UCSD-AML1 (cell line): Measurements from ENCODE around the gene SYNE2.

Source experiments
- DNase-seq: peaks from one replicate; lab custom pipeline; 2025; ENCODE audit not compliant: unreplicated experiment; lab: John Stamatoyannopoulos, UW

SYNE2 gene

DNA sequence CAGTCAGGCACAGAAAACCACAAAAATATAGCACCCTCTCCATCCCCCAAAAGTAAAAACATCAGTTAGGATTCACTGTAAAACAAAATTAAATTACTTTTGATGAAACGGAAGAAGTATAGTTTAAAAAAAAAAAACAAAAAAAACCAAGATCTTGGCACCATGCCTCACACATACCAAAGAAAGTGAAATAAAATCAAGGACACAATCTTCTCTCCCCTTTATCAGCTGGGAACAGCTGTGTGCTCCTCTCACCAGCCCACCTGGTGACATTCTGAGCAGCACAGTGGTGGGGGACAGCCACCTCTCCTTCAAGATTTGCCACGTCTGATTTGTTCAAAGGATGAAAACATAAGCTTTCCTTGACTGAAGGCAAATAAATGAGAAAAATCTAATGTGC lies 385.8 kb downstream of the SYNE2 start:
- no peak for DNase-seq

DNA sequence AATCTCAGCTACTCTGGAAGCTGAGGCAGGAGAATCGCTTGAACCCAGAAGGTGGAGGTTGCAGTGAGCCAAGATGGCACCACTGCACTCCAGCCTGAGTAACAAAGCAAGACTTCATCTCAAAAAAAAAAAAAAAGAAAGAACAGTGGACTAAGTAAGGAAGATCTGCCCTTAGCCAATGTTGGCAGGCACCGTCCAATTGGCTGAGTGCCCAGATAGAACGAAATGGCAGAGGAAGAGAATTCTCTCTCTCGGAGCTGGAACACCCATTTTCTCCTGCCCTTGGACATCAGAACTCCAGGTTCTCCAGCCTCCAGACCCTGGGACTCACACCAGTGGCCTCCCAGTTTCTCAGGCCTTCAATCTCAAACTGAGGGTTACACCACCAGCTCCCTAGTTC lies 391.5 kb downstream of the SYNE2 start:
- DNase-seq, result no peak

DNA sequence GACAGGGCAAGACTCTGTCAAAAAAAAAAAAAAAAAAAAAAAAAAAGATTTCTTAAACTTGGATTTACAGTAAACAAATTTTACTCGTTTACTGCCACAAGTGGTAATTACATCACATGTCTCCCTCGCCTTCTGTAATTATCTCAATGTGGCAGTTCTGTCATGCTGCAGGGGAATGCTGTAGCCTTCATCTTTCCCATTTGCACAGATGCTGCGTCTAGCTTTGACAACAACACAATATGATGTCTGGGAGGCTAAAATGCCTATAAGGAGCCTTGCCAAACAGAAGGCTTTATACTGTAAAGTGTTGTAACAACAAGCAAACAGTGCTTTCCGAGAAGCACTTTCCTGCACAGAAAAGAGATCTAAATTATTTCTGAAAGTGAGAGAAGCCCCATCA lies 392.7 kb downstream of the SYNE2 start:
- DNase-seq, result no peak

DNA sequence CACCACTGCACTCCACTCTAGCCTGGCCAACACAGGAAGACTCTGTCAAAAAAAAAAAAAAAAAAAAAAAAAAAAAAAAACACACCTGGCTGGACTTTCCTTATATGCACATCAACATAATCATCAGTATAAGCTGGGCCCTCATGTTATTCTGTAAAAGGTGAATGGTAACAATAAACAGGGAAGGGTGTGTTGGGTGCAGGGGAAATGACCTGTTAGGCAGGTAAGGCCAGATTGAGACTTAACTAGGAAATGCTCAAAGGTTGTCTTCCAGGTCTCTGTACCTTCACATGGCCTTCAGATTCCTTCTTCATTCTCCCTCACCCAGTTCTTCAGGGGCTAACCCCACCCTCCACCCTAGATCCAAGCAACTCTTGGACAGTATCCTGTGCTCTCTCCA lies 393.9 kb downstream of the SYNE2 start:
- no peak for DNase-seq

DNA sequence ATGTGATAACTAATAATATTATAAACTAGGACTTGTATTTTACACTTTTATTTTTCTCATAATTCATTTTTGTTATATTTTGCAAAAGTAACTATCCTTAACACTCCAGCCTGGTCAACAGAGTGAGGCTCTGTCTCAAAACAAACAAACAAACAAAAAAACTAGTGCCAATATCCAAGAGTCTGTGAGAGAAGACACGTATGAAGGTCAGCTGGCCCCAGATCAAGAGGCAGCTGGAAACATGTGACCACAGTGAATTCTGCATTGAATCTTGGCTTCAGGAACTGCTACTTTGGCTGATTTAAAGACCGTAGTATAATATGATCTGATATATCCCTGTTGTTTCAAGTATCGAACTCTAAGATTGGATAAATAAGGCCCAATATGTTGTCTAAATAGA lies 394.4 kb downstream of the SYNE2 start:
- no peak for DNase-seq

DNA sequence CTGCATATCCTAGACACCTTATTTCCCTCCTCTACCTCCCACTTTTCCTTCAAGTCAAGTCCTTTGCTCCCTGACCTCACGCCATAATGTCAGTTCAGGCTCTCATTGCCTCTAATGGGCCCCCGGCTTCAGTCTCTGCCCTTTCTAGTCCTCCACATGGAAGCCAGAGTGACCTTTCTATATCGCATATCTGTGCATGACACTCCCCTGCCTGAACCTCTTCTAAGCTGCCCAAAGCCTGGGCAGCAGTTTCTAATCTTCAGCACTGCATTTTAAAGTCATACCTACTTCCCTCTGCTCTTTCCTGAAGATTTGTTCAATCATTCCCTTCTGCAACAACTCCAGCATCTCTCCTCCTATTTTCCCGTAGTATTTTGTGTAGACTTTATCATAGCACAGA lies 395.9 kb downstream of the SYNE2 start:
- no peak for DNase-seq

DNA sequence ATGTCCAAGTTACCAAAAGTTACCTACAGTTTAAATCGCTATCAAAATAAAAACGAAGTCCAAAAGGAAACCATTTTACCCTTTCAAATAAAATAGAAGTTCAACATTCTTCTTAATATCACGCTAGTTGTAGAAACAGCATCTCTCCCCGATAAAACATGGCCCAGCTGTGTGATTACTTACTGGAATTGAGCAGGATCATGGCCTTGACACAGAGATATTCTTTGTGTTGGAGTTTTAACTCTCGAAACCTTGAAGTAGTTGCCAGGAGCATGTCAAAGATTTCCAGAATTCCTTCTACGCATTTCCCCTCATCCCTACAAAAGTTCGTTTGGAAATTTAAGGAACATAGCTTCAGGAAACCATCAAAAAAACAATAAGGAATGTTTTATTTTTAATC lies 396.6 kb downstream of the SYNE2 start:
- no peak for DNase-seq

DNA sequence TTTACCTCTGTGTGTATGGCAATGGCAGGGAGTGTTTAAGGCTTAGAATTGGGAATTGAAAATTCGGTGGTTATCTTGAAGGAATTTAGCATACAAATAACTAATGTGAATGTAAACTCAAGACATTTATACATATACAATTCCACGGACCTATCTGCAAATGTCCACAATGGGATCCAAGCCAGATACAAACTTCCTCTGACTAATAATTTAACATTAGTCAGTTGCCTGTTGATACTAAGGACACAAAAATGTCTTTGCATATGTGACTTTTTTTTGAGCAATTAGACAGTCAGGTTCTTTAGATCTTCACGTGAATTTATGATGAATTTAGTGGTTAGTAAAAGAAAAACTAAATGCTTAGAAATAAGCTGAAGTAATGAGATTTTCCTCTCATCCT lies 400.9 kb downstream of the SYNE2 start:
- no peak for DNase-seq

DNA sequence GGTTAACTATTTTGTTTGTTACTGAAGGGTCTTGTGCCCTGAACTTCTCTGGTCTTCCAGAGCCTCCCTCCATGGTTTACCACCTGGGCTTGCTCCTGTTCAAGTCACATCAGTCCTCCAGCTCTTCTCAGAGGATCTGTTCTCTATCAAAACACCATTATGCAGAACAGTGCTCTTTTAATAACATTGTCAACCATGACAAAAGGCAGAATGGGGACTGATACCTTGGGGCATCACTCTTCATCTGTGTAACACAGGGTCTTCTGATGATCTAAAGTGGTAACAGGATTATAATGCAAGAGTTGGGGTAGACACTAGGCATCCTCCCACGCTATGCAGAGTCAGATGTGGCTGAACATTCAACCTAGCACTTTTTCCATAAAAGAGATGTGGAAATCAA lies 403.0 kb downstream of the SYNE2 start:
- DNase-seq, result no peak

DNA sequence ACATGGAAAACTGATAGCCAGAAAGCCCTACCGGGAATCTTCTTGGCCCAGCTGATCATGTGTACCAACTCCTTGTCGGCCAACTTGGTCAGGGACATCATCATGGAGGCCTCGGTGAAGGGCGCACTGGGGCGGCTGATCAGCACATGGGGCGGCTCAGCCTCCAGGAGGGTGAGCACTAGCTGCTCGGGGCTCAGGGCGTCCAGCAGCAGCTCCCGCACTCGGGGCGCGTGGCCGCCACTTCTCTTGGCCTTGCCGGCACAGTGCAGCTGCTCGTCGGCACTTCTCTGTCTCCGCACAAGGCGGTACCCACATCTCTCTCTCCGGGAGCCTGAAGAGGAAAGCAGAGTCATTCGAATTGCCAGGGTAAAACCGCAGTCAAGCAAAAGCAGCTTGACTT lies 407.6 kb downstream of the SYNE2 start:
- DNase-seq, result no peak

DNA sequence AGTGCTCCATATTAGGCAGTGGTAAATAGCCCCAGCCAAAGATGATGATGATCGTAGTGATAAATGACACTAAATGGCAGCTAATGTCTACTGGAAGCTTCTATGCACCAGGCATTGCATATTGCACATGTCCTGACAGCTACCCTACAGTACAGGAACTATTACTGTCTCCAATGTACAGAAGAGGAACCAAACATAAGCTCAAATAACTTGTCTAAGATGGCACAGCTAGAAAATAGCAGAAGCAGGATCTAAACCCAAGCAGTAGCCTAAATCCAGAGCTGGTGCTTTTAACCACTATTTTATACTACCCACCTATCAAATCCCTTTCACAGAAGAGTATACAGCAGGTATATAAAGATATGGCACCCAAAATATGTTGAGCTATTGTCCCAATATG lies 412.4 kb downstream of the SYNE2 start:
- DNase-seq, result no peak

DNA sequence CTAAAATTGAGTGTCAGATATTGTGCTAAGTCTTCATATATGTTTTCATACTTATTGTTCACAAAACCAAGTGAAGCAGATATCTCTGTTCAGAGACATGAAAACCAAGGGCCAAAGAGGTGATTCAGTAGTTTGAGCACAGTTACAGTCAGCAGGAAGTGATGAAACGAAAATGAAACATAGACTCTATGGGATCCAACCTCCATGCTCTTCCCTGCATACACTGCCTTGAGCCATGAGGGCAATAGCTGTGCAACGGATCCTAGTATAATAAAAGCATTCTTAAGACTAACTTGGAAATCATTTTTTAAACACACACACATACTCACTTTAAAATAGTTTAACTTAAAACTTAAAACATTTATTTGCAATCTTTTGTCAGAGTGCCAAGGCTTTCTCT lies 413.4 kb downstream of the SYNE2 start:
- no peak for DNase-seq

DNA sequence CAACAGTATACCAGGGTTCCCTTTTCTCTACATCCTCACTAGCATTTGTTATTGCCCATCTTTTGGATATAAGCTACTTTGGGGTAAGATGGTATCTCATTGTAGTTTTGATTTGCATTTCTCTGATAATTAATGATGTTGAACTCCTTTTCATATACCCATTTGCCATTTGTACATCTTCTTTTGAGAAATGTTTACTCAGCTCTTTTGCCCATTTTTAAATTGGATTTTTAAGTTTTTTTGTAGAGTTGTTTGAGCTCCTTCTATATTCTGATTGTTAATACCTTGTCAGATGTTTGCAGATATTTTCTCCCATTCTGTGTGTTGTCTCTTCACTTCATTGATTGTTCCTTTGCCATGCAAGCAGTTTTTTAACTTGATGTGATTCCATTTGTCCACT lies 419.2 kb downstream of the SYNE2 start:
- no peak for DNase-seq
